ENCODE measurements around the gene ZNF512B.

- no peak for TF ChIP-seq POLR2A (IDR thresholded peaks at IDR 0.05)
- no peak for TF ChIP-seq POLR2AphosphoS5 (IDR thresholded peaks at IDR 0.05)
- TF ChIP-seq CTCF (IDR thresholded peaks at IDR 0.05): no peak
Measured at GRCh38 chr20:63967330-63968135, 2.2 kb downstream of the ZNF512B start.
